ENCODE results near the gene SLC38A5. TPM values are rescaled to one million over a fixed set of nuclear protein-coding genes. Genes with fewer than 3 reads are reported as not detected.

Gene SLC38A5
- total and polyA plus RNA-seq, 2 of the 13 experiments (the other 11 are each of a cell fraction or from before 2014, with no cell fraction given): 46.1 to 73.4 TPM

DNA sequence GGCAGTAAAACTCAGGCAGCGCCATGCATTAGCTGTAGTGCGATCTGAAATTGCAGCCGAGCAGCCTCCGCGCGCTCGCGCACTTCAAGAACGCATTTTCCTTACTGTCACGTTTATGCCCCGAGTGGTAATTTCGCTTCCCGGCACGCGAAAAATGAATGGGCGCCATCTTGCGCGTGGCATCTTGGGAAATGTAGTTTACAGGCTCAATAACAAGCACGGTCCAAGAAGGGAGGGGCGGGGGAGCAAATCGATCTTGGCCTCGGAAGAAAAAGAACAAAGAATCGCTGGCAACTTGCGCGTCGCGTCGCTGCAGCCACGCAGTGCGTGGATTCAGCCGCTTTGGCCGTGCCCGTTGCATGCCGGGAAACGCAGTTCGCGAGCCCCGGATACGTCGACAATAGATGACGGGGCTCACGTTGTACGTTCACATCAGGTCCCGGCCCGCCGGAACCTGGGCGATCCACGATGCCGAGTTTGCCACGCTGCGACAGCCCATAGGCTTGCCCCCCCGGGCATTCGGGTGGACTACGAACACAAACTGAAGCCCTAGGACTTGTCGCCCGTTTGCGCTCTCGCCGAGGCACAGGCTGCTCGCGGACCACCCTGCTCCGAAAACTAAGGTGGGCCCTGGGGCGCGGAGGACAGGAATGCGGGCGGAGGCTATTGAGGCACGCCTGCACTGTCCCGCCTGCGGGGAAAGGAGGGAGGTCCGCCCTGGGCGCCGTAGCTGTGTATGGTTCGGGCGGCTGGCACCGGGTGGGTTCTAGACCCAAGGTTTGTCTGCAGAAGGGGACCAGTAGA lies 5.9 kb upstream of the SLC38A5 start, which contains the start of gene FTSJ1 (continued):
- no peak; the same call in none of the 2 replicates for TF ChIP-seq KDM5A (IDR thresholded peaks at IDR 0.05; ENCODE audit: borderline replicate concordance, low read length)
- TF ChIP-seq BRD4 (CRISPR knock-in tag; IDR thresholded peaks at IDR 0.05): no peak
- TF ChIP-seq, protein P1, sequence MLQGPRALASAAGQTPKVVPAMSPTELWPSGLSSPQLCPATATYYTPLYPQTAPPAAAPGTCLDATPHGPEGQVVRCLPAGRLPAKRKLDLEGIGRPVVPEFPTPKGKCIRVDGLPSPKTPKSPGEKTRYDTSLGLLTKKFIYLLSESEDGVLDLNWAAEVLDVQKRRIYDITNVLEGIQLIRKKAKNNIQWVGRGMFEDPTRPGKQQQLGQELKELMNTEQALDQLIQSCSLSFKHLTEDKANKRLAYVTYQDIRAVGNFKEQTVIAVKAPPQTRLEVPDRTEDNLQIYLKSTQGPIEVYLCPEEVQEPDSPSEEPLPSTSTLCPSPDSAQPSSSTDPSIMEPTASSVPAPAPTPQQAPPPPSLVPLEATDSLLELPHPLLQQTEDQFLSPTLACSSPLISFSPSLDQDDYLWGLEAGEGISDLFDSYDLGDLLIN (CRISPR knock-in tag; IDR thresholded peaks at IDR 0.05; ENCODE audit: borderline replicate concordance): 0 out of 2 replicates have a peak, but pooled peaks have one; percentile 43
- peak; percentile 91 for TF ChIP-seq ZNF687 (CRISPR knock-in tag; IDR thresholded peaks at IDR 0.05)
- TF ChIP-seq PLRG1 (conservative IDR thresholded peaks at IDR 0.05): no peak
- TF ChIP-seq, protein P2, sequence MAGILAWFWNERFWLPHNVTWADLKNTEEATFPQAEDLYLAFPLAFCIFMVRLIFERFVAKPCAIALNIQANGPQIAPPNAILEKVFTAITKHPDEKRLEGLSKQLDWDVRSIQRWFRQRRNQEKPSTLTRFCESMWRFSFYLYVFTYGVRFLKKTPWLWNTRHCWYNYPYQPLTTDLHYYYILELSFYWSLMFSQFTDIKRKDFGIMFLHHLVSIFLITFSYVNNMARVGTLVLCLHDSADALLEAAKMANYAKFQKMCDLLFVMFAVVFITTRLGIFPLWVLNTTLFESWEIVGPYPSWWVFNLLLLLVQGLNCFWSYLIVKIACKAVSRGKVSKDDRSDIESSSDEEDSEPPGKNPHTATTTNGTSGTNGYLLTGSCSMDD (CRISPR knock-in tag; IDR thresholded peaks at IDR 0.05): no peak
- TF ChIP-seq HNRNPLL (IDR thresholded peaks at IDR 0.05; ENCODE audit: low read depth, low read length, poor library complexity, severe bottlenecking): no peak
- TF ChIP-seq ZNF703 (CRISPR knock-in tag; IDR thresholded peaks at IDR 0.05; ENCODE audit: borderline replicate concordance): no peak
- peak; percentile 98 for TF ChIP-seq THAP11 (CRISPR knock-in tag; IDR thresholded peaks at IDR 0.05)
- peak; percentile 94 for TF ChIP-seq HOXA3 (CRISPR knock-in tag; IDR thresholded peaks at IDR 0.05)
- no peak for TF ChIP-seq FIP1L1 (IDR thresholded peaks at IDR 0.05; ENCODE audit: borderline replicate concordance, insufficient read depth, low read depth, low read length)
- 0 out of 2 replicates have a peak, but pooled peaks have one; percentile 75 for TF ChIP-seq ARNT2 (CRISPR knock-in tag; IDR thresholded peaks at IDR 0.05; ENCODE audit: low read depth)
- no peak for TF ChIP-seq ZNF292 (CRISPR knock-in tag; IDR thresholded peaks at IDR 0.05; ENCODE audit: borderline replicate concordance, low read depth)
- TF ChIP-seq KAT2B (IDR thresholded peaks at IDR 0.05; ENCODE audit: borderline replicate concordance, low read depth, low read length): no peak
- peak; percentile 87; the same call in 1 of the 2 replicates for TF ChIP-seq MYC (CRISPR knock-in tag; IDR thresholded peaks at IDR 0.05; ENCODE audit: borderline replicate concordance)
- peak; percentile 52 for TF ChIP-seq TFDP2 (CRISPR knock-in tag; IDR thresholded peaks at IDR 0.05)
- TF ChIP-seq ZNF451 (CRISPR knock-in tag; IDR thresholded peaks at IDR 0.05): no peak
- no peak for TF ChIP-seq MEF2D (CRISPR knock-in tag; IDR thresholded peaks at IDR 0.05)

All from HepG2 (cell line).